ENCODE results near the gene COL27A1.

The COL27A1 gene

GRCh38 chr9:114347675-114348074, 192.3 kb downstream of the COL27A1 start:
- in situ Hi-C loops (cut with MboI; ENCODE audit: low sequenced_read_pairs) = no loop called here

GRCh38 chr9:114348261-114348905, 193.0 kb downstream of the COL27A1 start:
- in situ Hi-C loops (cut with MboI; ENCODE audit: low sequenced_read_pairs) = no loop called here

- in situ Hi-C loops (cut with MboI; ENCODE audit: low sequenced_read_pairs) = no loop called here
These were observed 193.7 kb downstream of the COL27A1 start for GRCh38 chr9:114348906-114349482.

- in situ Hi-C loops (cut with MboI; ENCODE audit: low sequenced_read_pairs) = no loop called here
These were observed 194.6 kb downstream of the COL27A1 start for GRCh38 chr9:114349713-114350480.

- in situ Hi-C loops (cut with MboI; ENCODE audit: low sequenced_read_pairs) = no loop called here
These were observed 195.5 kb downstream of the COL27A1 start for GRCh38 chr9:114350636-114351401.

GRCh38 chr9:114351932-114352331, 196.6 kb downstream of the COL27A1 start:
- in situ Hi-C loops (cut with MboI; ENCODE audit: low sequenced_read_pairs) = no loop called here

- in situ Hi-C loops (cut with MboI; ENCODE audit: low sequenced_read_pairs) = no loop called here
These were observed 200.5 kb downstream of the COL27A1 start for GRCh38 chr9:114355821-114356220.

- in situ Hi-C loops (cut with MboI; ENCODE audit: low sequenced_read_pairs) = no loop called here
These were observed 201.5 kb downstream of the COL27A1 start for GRCh38 chr9:114356792-114357191.

- in situ Hi-C loops (cut with MboI; ENCODE audit: low sequenced_read_pairs) = no loop called here
These were observed 202.0 kb downstream of the COL27A1 start for GRCh38 chr9:114357360-114357759.

GRCh38 chr9:114357911-114358328, 202.6 kb downstream of the COL27A1 start:
- in situ Hi-C loops (cut with MboI; ENCODE audit: low sequenced_read_pairs) = no loop called here

GRCh38 chr9:114359801-114360200, 204.5 kb downstream of the COL27A1 start:
- in situ Hi-C loops (cut with MboI; ENCODE audit: low sequenced_read_pairs) = no loop called here

- in situ Hi-C loops (cut with MboI; ENCODE audit: low sequenced_read_pairs) = no loop called here
These were observed 206.2 kb downstream of the COL27A1 start for GRCh38 chr9:114361542-114361941.
